Right lobe of liver (tissue), 6 donors: ENCODE measurements around the gene XDH. TPM values are rescaled to one million over a fixed set of nuclear protein-coding genes. Genes with fewer than 3 reads are reported as not detected.

Experiments
- ATAC-seq, 4 donors: fragments of 200-7000 bp; cut with Tn5 transposase; one replicate each; pipeline ENCODE4 v1.9.1; 2020; ENCODE audit warnings: mild to moderate bottlenecking in 4 of 4, moderate library complexity in 4 of 4
- DNase-seq, 3 donors: peaks; one replicate each; pipeline ENCODE4 v3.0.0-alpha.2; 2020
- H3K27ac ChIP-seq, 3 donors: fragments of 200-600 bp; one replicate each; pipeline ENCODE4 v1.8.0; 2022
- H3K27me3 ChIP-seq, 2 donors: fragments of 200-600 bp; one replicate each; pipeline ENCODE4 v1.8.0; 2022
- H3K36me3 ChIP-seq, 4 donors: fragments of 200-600 bp; sonication (generic) in 1 of 4; one replicate each; pipeline versions ENCODE4 v1.5.1 to v1.8.0; 2017 to 2022; ENCODE audit warnings: control low read depth in 1 of 4
- H3K4me1 ChIP-seq, 4 donors: fragments of 200-600 bp; sonication (generic) in 1 of 4; one replicate each; pipeline versions ENCODE4 v1.5.1 to v1.8.0; 2017 to 2022; ENCODE audit warnings: control low read depth in 1 of 4
- H3K4me3 ChIP-seq, 3 donors: fragments of 200-600 bp; one replicate each; pipeline ENCODE4 v1.8.0; 2022
- H3K9me3 ChIP-seq, 4 donors: fragments of 200-600 bp; sonication (generic) in 1 of 4; one replicate each; pipeline versions ENCODE4 v1.5.1 to v1.8.0; 2017 to 2022; ENCODE audit warnings: control low read depth in 1 of 4
- POLR2A ChIP-seq: fragments of 450-650 bp; IDR thresholded peaks from one replicate; pipeline ENCODE4 v1.6.1; 2017; ENCODE audit warnings: antibody characterized with exemption, mild to moderate bottlenecking
- WGBS: methylation state at CpG from one replicate; pipeline ENCODE4 v1.1.6; 2018; ENCODE audit warnings: low coverage, low lambda C conversion rate; ENCODE audit not compliant: insufficient coverage; ENCODE audit errors: missing lambda C conversion rate; 5-methylcytosine and 5-hydroxymethylcytosine counted together
- intact Hi-C, 2 donors: fragments of 100-400 bp; cut with DNase I; formaldehyde crosslinking; loops; one replicate each; pipeline versions ENCODE4 v1.11.2 to v1.14.1; 2022
- total RNA-seq, 6 experiments: library from RNA; depleted of rRNA in 2 of 6; stranded (reverse); fragments of >200 nt in 2 of 6; fragmentation: NEBNext Ultra II Directional in 3 of 6; extraction: Animal tissue kit (Norgen Biotek cat#: 25700) in 3 of 6; gene quantifications; one replicate each; pipeline versions ENCODE4 v1.1.0 to v1.2.4, GENCODE V29; 2016 to 2023
- TF ChIP-seq, protein P1 (sequence below), 4 donors: fragments of 200-600 bp in 3 of 4; fragments of 450-650 bp in 1 of 4; IDR thresholded peaks; one replicate each; pipeline versions ENCODE4 v1.5.1 to v1.8.0; 2016 to 2022; ENCODE audit warnings: antibody characterized with exemption in 4 of 4, mild to moderate bottlenecking in 2 of 4
- donor health status: DM: no; HTN: yes; CAD: no.
- donor health status: DM: no; HTN: no; CAD: no.
- donor health status: DM: no; HTN: no; CAD: no.
- donor health status: DM: no; HTN: yes; CAD: no.
- donor health status: DM: no; HTN: yes; CAD: no.

The XDH gene
- total RNA-seq, 6 experiments from 2014 or later, result 26.7 to 62.0 (median 37.8) TPM

DNA sequence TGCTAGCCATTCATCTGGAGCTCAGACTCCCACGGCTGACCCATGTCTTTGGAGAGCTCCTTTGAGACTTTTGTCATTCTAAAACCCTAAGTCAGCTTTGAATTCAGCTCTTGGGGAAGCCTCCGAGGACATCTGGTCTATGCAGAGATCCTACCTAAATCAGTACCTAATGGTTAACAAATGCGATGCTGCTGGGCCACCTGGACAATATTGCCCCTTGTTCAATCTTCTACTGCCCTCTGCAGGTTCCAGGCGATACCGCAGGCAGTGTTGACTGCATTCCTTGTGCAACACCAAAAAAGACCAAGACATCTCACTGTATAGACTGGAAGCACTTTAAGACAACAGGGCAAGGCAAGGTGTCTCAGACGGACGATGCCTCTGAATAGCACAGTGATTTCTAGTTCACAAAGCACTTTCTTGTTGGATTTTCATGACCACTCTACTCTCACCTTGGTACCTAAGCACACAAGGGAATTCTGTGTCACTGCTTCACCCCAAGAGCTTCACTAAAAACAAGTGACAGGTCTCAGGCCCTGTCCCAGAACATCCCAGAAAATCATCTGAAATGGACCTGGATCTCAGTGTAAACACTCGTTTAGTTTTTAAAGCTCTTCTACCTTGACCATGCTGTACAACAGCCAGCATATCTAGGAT is 80.9 kb downstream of the XDH start:
- no peaks in the 10 kb centered on the region for H3K9me3 ChIP-seq
- intact Hi-C loops, result loop anchor here in 1 of 2 donors (10.0 kb wide), 1 partner anchor 609 kb away; no protein-coding TSS in a partner anchor
- TF ChIP-seq, protein P1, sequence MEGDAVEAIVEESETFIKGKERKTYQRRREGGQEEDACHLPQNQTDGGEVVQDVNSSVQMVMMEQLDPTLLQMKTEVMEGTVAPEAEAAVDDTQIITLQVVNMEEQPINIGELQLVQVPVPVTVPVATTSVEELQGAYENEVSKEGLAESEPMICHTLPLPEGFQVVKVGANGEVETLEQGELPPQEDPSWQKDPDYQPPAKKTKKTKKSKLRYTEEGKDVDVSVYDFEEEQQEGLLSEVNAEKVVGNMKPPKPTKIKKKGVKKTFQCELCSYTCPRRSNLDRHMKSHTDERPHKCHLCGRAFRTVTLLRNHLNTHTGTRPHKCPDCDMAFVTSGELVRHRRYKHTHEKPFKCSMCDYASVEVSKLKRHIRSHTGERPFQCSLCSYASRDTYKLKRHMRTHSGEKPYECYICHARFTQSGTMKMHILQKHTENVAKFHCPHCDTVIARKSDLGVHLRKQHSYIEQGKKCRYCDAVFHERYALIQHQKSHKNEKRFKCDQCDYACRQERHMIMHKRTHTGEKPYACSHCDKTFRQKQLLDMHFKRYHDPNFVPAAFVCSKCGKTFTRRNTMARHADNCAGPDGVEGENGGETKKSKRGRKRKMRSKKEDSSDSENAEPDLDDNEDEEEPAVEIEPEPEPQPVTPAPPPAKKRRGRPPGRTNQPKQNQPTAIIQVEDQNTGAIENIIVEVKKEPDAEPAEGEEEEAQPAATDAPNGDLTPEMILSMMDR (IDR thresholded peaks at IDR 0.05), result peak; percentile 91 to 96 (median 93)
- TF ChIP-seq POLR2A, result no peak

DNA sequence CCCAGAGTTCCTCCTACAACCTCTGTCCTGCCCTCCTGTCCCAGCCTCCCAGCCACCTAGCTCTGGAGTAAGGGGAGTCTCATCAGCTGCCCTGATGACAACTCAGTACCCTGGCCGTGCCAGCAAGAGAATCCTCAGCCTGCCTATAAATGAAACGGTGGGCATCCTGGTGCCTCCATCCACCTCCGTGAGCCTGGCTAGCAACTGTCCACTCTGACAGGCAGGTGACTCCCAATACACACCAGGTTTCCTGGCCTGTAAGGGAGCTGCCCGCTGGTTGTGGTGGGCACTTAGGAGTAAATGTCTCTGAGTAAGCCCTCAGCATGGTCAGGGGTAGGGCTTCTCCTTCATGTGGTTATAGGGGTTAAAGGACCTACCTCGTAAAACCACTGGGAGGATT is 81.5 kb downstream of the XDH start:
- H3K36me3 ChIP-seq, result no peaks in the 10 kb centered on the region
- no peak for DNase-seq
- peak overlapping the region in 1 of 3 donors; percentile 51 for H3K27ac ChIP-seq
- no peak overlapping the region for H3K4me3 ChIP-seq
- no peak for TF ChIP-seq POLR2A
- TF ChIP-seq, protein P1 (IDR thresholded peaks at IDR 0.05), result no peak
- H3K27me3 ChIP-seq, result no peaks in the 10 kb centered on the region
- WGBS, result 69% methylated on average over 4 of the region's 5 CpGs
- intact Hi-C loops, result loop anchor here in 1 of 2 donors (10.0 kb wide), 1 partner anchor 608 kb away; no protein-coding TSS in a partner anchor
- no peaks in the 10 kb centered on the region for H3K9me3 ChIP-seq
- ATAC-seq, result peak in 3 of 4 donors; percentile 2 to 5 (median 4)
- H3K4me1 ChIP-seq, result no peaks in the 10 kb centered on the region

More for the DNA sequence above, 80.9 kb downstream of the XDH start:
- Histone ChIP-seq H3K27ac (no peak overlapping the region), H3K4me1 (no peaks in the 10 kb centered on the region), H3K4me3 (no peak overlapping the region), H3K27me3 (no peaks in the 10 kb centered on the region), H3K36me3 (no peaks in the 10 kb centered on the region)
- ATAC-seq (peak; percentile 86 to 92 (median 89)), DNase-seq (peak; percentile 73 to 79 (median 74))
- 17% methylated on average over 8 of the region's 8 CpGs for WGBS

DNA sequence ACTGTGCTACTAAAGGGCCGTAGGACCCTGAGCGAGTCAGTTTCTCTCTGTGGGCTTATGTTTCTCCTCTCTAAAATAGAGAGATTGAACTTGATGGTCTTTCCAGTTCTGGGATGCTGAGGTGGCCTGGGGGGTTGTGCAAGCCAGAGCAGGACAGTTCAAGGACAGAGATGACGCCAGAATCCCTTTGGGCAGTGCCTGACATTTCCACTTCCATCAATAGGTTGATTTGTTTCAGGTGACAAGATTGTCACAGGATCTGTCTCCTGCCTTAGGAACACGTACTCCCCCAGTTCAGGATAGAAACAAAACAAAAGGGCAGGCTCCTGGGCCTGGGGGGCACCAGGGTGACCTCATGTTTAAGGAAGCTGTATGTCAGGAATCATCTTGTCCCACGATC is 82.0 kb downstream of the XDH start:
- Histone ChIP-seq H3K9me3 (no peaks in the 10 kb centered on the region), H3K4me1 (no peaks in the 10 kb centered on the region), H3K27ac (peak overlapping the region in 1 of 3 donors; percentile 51), H3K36me3 (no peaks in the 10 kb centered on the region), H3K27me3 (no peaks in the 10 kb centered on the region), H3K4me3 (no peak overlapping the region)
- intact Hi-C loops, result loop anchor here in 1 of 2 donors (10.0 kb wide), 1 partner anchor 608 kb away; no protein-coding TSS in a partner anchor
- TF ChIP-seq POLR2A, result no peak
- TF ChIP-seq, protein P1 (IDR thresholded peaks at IDR 0.05), result no peak
- ATAC-seq (peak; percentile 40 to 69 (median 52)), DNase-seq (peak in 1 of 3 donors; percentile 37)
- WGBS, result 42% methylated on average over 4 of the region's 5 CpGs

DNA sequence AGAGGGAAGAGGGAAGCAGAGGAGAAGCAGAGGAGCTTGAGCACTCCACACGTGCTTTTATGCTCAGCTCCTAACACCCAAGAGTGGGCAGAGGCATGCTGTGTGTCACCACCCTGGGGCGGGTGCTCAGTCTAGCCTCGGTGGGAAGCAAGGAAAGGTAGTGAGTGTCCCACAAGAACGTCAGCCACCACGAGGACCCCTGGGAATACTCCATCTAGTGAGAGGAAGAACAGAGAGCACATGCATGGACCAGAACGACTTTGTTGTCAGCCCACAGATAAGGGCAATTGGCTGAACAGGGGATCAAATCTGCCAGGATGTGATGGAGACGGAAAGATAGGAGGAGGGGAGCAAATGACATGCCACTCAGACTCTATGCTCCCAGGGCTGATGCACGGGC is 83.4 kb downstream of the XDH start:
- TF ChIP-seq POLR2A, result no peak
- TF ChIP-seq, protein P1 (IDR thresholded peaks at IDR 0.05), result no peak
- Histone ChIP-seq H3K36me3 (no peaks in the 10 kb centered on the region), H3K4me3 (no peak overlapping the region), H3K27me3 (no peaks in the 10 kb centered on the region), H3K4me1 (no peaks in the 10 kb centered on the region), H3K27ac (no peak overlapping the region), H3K9me3 (no peaks in the 10 kb centered on the region)
- 41% methylated on average over 4 of the region's 8 CpGs for WGBS
- ATAC-seq (no peak), DNase-seq (no peak)
- intact Hi-C loops, result loop anchor here in 1 of 2 donors (10.0 kb wide), 1 partner anchor 606 kb away; no protein-coding TSS in a partner anchor
